Stomach smooth muscle (tissue), 2 donors: Measurements from ENCODE around the gene ATG2A.
A peak's percentile ranks its signal among the peaks of the same experiment; 100 is the strongest.

Source experiments
- H3K27ac ChIP-seq: one replicate; pipeline ENCODE4 v1.7.0; 2013; ENCODE audit warnings: mild to moderate bottlenecking, low read length, inconsistent platforms
- H3K27me3 ChIP-seq, 2 donors: one replicate each; pipeline ENCODE4 v1.7.0; 2013; ENCODE audit warnings: low read length in 2 of 2; ENCODE audit not compliant: insufficient read depth in 2 of 2, control insufficient read depth in 1 of 2
- H3K36me3 ChIP-seq, 2 donors: one replicate each; pipeline ENCODE4 v1.7.0; 2013; ENCODE audit warnings: low read length in 2 of 2; ENCODE audit not compliant: control insufficient read depth in 2 of 2, insufficient read depth in 2 of 2
- H3K4me1 ChIP-seq: one replicate; pipeline ENCODE4 v1.7.0; 2013; ENCODE audit warnings: low read length; ENCODE audit not compliant: control insufficient read depth, insufficient read depth
- H3K4me3 ChIP-seq, 2 donors: one replicate each; pipeline ENCODE4 v1.7.0; 2013; ENCODE audit warnings: low read length in 2 of 2
- H3K9ac ChIP-seq, 2 donors: one replicate each; pipeline ENCODE4 v1.7.0; 2013; ENCODE audit warnings: low read length in 2 of 2, mild to moderate bottlenecking in 1 of 2
- H3K9me3 ChIP-seq, 2 donors: one replicate each; pipeline ENCODE4 v1.7.0; 2013; ENCODE audit warnings: low read length in 2 of 2; ENCODE audit not compliant: control insufficient read depth in 2 of 2
- donor health status: healthy.
- donor health status: Pancreatic carcinoma.

The ATG2A gene

DNA sequence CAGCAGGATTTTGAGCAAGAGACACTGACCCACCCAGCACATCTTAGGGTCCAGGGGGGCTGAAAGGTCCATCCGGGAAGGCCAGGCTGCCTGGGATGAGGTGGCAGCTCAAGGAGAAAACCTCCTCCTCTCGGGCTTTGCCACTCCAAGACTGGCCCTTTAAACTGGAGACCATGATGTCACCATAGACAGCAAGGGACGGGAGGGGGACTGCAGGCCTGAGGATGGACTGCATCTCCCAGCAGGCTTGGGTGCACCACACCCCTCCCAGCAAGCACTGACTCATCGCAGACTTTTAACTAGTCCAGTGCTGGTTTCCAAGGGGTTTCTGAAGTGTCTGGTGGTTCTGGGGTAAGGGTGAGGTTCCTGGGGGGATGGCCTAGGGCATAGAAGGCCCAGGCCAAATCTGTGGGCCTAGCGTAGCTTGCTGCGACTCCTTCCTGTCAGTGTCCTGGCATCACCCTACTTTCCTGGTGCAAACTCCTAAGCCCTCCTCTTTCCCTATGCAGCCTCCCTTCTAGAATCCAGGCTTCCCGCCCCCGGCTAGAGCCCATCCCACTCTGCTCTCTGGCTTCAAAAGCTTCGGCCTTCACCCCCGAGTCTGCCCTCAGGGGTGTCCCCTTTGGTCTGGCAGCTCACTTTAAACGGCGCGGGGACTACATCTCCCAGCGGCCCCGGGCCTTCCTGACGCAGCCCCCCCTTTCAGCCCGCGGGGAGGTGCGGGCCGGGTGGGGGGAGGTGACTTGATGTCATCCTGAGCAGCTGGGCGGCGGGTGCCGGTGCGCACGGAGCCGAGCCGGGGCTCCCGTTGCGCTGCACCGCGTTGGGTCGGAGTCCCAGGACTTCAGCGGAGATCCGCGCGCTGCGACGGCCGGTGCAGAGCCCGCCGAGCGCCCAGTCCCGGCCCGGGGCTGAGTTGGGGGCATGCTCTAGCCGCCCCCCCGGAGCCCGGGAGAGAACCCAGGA is 7.2 kb upstream of the ATG2A start, which contains the start of gene PPP2R5B:
Gene PPP2R5B, plus strand, starts transcription at position 746 of the 966 bp plus-strand sequence. CDS start 1,046 bp downstream, outside the sequence.
- Histone ChIP-seq H3K36me3 (peaks cover 3 to 10% of the 10 kb centered on the region in 2 donors), H3K9ac (peak within 1 kb of the TSS; percentile 92 to 93), H3K27me3 (no peaks in the 10 kb centered on the region), H3K4me3 (peak within 1 kb of the TSS; percentile 86 to 99), H3K27ac (peak within 1 kb of the TSS; percentile 95), H3K9me3 (no peaks in the 10 kb centered on the region), H3K4me1 (peaks cover 28% of the 10 kb centered on the region)

- Histone ChIP-seq H3K9ac (peak overlapping the region in 1 of 2 donors; percentile 92), H3K27me3 (no peaks in the 10 kb centered on the region), H3K36me3 (peaks cover 0 to 4% of the 10 kb centered on the region in 2 donors), H3K27ac (no peak overlapping the region), H3K4me1 (peaks cover 34% of the 10 kb centered on the region), H3K9me3 (no peaks in the 10 kb centered on the region), H3K4me3 (peak overlapping the region in 1 of 2 donors; percentile 86)
These were observed 6.2 kb upstream of the ATG2A start for GRCh38 chr11:64923151-64923661.

- no peaks in the 10 kb centered on the region for H3K36me3 ChIP-seq
- H3K4me3 ChIP-seq = no peak overlapping the region
- H3K9me3 ChIP-seq = no peaks in the 10 kb centered on the region
- no peak overlapping the region for H3K9ac ChIP-seq
- H3K27me3 ChIP-seq = no peaks in the 10 kb centered on the region
- H3K27ac ChIP-seq = no peak overlapping the region
- H3K4me1 ChIP-seq = peaks cover 38% of the 10 kb centered on the region
These were observed 4.4 kb upstream of the ATG2A start for GRCh38 chr11:64921384-64921783.

- H3K9me3 ChIP-seq = no peaks in the 10 kb centered on the region
- H3K9ac ChIP-seq = no peak overlapping the region
- no peak overlapping the region for H3K27ac ChIP-seq
- no peaks in the 10 kb centered on the region for H3K27me3 ChIP-seq
- peaks cover 40% of the 10 kb centered on the region for H3K4me1 ChIP-seq
- no peaks in the 10 kb centered on the region for H3K36me3 ChIP-seq
- no peak overlapping the region for H3K4me3 ChIP-seq
These were observed 3.1 kb upstream of the ATG2A start for GRCh38 chr11:64920124-64920523.

GRCh38 chr11:64919627-64920026 is 2.6 kb upstream of the ATG2A start:
- Histone ChIP-seq H3K4me3 (no peak overlapping the region), H3K27me3 (no peaks in the 10 kb centered on the region), H3K9me3 (no peaks in the 10 kb centered on the region), H3K36me3 (no peaks in the 10 kb centered on the region), H3K27ac (no peak overlapping the region), H3K4me1 (peaks cover 40% of the 10 kb centered on the region), H3K9ac (no peak overlapping the region)

DNA sequence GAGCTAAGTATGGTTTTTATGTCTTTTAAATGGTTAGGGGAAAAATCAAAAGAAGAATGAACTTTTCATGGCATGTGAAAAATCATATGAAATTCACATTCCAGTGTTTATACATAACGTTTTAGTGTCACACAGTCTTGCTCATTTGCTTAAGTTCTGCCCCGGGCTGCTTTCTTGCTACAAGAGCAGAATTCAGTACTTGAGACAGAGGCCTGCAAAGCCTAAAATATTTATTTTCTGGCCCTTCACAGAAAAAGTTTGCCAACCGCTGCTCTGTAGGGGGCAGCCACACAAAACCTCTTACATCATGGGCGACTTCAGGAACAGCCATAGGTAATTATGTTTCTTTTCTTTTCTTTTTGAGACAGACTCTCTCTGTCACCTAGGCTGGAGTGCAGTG is 1.0 kb upstream of the ATG2A start:
- Histone ChIP-seq H3K9me3 (no peaks in the 10 kb centered on the region), H3K4me3 (peak overlapping the region; percentile 71 to 100), H3K27me3 (no peaks in the 10 kb centered on the region), H3K4me1 (peaks cover 26% of the 10 kb centered on the region), H3K9ac (peak overlapping the region; percentile 66 to 68), H3K36me3 (peaks cover 7 to 9% of the 10 kb centered on the region in 2 donors), H3K27ac (peak overlapping the region; percentile 56)

DNA sequence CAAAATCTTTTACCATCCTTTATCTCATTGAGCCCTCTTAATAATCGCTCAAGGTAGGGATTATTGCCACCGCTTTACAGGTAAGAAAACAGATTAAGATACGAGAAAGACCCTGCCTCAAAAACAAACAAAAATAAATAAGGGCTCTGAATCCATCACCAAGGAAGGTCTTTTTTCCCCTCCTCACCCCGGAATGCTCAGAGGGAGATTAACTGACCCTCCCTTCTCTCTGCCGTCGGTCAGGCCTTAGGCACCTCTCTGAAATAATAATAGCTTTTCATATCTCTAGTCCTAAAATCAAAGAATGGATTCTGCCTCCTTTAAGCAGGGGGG is 620 bp upstream of the ATG2A start:
- Histone ChIP-seq H3K4me1 (peaks cover 26% of the 10 kb centered on the region), H3K27ac (peak overlapping the region; percentile 56), H3K9me3 (no peaks in the 10 kb centered on the region), H3K36me3 (peaks cover 10 to 12% of the 10 kb centered on the region in 2 donors), H3K27me3 (no peaks in the 10 kb centered on the region), H3K9ac (peak overlapping the region; percentile 66 to 68), H3K4me3 (peak overlapping the region; percentile 71 to 100)

DNA sequence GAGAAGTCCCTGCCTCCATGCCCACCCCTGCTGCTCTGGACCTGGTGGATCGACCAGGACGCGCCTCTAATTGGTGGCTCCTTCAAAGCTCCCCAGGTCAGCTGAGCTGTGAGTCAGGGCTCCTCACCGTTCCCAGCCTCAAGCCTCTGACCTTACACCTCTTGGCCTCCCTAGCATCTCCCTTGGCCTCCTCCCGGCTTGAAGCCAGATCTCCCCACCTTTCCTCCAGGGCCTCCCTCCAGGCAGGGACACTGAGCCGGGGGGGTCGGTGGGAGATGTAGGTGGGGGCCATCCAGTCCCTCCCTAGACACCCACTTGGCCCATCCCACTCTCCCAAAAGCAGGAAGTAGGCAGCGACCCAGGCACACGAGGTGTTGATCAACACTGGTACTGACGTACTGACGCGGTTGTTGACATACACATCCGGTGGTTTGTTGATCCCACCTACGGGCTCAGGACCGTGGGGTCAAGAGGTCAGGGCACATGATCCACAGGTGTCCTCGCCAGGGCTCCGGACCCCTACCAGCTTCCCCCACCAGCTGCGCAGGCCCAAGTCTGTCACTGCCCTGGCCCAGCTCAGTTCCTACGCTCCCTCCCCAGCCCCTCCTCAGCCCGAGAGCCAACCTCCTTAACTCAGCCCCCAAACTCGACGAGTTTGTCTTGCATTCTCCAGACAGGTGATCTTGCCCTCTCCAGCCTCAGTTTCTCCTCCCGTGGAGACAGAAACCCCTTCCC is 802 bp downstream of the ATG2A start:
- Histone ChIP-seq H3K9me3 (no peaks in the 10 kb centered on the region), H3K4me3 (peak overlapping the region; percentile 95 to 100), H3K27me3 (no peaks in the 10 kb centered on the region), H3K4me1 (peaks cover 26% of the 10 kb centered on the region), H3K9ac (peak overlapping the region; percentile 98), H3K36me3 (peaks cover 17 to 26% of the 10 kb centered on the region in 2 donors), H3K27ac (peak overlapping the region; percentile 56)

GRCh38 chr11:64915376-64915887 is 1.6 kb downstream of the ATG2A start:
- Histone ChIP-seq H3K4me1 (peaks cover 26% of the 10 kb centered on the region), H3K27me3 (no peaks in the 10 kb centered on the region), H3K27ac (no peak overlapping the region), H3K36me3 (peaks cover 22 to 33% of the 10 kb centered on the region in 2 donors), H3K9me3 (no peaks in the 10 kb centered on the region), H3K9ac (peak overlapping the region in 1 of 2 donors; percentile 98), H3K4me3 (peak overlapping the region; percentile 95 to 100)

GRCh38 chr11:64914123-64914522 is 2.9 kb downstream of the ATG2A start:
- H3K9ac ChIP-seq = no peak overlapping the region
- H3K36me3 ChIP-seq = peaks cover 28 to 38% of the 10 kb centered on the region in 2 donors
- no peak overlapping the region for H3K4me3 ChIP-seq
- H3K27me3 ChIP-seq = no peaks in the 10 kb centered on the region
- H3K27ac ChIP-seq = no peak overlapping the region
- peaks cover 26% of the 10 kb centered on the region for H3K4me1 ChIP-seq
- no peaks in the 10 kb centered on the region for H3K9me3 ChIP-seq
